Measurements from ENCODE around the gene FBXW9.
"Not testable (repeated sequence)": the region's sequence is repeated elsewhere in the genome, so short reads cannot be mapped to it uniquely, and the experiment has no call there.

Gene FBXW9

DNA sequence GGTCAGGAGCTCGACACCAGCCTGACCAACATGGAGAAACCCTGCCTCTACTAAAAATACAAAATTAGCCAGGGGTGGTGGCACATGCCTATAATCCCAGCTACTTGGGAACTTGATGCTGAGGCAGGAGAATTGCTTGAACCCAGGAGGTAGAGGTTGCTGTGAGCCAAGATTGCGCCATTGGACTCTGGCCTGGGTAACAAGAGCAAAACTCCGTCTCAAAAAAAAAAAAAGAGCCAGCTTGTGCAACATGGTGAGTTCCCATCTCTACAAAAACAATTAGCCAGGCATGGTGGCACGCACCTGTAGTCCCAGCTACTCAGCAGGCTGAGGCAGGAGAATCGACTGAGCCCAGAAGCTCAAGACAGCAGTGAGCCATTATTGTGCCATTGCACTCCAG lies 18.4 kb downstream of the FBXW9 start:
- not testable (repeated sequence) for DNase-seq

DNA sequence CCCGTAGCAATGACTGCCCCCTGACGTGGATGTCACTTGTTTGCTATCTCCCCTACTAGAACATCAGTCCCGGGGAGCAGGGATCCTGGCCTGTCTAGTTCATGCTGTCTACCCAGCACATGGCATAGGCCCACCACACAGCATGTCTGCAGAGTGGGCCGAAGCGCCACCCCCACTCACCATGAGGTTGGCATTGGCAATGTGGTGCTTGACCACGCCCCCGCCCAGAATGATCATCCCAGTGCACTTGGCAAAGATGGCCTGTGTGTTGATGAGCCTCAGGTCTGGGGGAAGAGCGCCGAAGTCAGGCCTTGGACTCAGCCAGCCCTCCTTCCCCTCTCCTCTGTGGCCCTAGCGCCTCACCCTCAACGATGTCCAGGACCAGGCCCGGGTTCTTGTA lies 19.5 kb downstream of the FBXW9 start:
- no peak for DNase-seq

DNA sequence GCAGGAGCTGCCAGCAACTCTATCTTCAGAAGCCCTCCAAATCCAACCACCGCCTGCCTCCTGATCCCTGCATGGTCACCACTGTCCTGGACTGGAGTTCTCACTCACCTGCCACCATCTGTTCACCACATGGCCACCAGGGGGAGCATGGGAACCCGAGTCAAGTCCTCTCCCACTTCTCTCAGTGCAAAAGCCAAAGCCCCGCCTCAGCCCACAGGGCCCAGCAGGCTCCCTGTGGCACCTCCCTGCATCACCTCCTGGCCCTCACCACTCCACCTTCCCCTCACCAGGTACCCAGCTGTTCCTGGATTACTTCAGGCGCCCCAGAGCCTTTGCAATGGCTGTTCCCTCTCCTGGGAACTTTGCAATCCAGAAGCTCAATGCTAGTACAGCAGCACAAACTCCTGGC lies 20.0 kb downstream of the FBXW9 start:
- DNase-seq = peak; percentile 73

DNA sequence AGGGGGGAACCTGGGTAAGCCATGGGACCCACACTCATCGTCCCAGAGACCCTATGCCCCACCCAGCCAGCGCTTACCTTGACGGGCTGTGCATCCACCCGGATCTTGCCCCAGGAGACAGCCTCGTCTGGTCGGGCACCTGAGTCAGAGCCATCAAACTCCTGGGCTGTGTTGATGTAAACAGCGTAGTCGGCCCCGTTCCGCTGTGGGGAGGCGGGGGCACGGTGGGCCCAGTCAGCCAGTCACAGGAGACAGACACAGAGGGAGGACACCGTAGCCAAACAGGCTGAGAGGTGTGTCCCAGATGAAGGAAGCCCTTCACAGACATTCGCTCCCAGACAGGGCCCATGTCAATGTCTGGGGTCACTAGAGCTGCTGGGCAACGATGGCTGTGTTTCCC lies 20.5 kb downstream of the FBXW9 start:
- DNase-seq = no peak

DNA sequence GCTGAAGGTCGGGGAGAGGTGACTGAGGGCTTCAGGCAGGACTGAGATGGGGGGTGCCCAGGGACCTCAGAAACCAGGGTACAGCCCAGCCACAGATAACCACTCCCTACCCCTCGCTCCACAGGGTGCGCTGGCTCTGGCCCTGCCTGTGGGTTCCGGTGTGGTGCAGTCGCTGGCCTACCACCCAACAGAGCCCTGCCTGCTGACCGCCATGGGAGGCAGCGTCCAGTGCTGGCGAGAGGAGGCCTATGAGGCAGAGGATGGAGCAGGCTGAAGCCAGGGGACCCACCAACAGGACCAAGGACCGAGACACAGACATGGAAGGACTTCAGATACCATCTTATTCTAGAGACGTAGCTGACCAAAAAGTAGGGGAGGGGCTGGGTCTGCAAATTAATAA lies 21.0 kb downstream of the FBXW9 start:
- no peak for DNase-seq

DNA sequence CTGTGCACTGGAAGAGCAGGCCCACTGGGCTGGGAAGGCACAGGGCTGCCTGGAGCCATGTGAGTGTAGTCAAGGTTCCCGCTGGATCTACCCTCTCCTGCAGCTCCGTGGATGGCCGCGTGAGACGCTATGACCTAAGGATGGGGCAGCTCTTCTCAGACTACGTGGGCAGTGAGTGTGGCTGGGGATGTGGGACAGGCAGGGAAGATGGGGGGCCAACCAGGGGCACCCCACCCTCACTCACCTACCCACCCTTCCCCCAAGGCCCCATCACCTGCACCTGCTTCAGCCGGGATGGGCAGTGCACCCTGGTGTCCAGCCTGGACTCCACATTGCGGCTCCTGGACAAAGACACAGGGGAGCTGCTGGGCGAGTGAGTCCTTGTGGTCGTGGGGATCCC lies 23.7 kb downstream of the FBXW9 start:
- no peak for DNase-seq

DNA sequence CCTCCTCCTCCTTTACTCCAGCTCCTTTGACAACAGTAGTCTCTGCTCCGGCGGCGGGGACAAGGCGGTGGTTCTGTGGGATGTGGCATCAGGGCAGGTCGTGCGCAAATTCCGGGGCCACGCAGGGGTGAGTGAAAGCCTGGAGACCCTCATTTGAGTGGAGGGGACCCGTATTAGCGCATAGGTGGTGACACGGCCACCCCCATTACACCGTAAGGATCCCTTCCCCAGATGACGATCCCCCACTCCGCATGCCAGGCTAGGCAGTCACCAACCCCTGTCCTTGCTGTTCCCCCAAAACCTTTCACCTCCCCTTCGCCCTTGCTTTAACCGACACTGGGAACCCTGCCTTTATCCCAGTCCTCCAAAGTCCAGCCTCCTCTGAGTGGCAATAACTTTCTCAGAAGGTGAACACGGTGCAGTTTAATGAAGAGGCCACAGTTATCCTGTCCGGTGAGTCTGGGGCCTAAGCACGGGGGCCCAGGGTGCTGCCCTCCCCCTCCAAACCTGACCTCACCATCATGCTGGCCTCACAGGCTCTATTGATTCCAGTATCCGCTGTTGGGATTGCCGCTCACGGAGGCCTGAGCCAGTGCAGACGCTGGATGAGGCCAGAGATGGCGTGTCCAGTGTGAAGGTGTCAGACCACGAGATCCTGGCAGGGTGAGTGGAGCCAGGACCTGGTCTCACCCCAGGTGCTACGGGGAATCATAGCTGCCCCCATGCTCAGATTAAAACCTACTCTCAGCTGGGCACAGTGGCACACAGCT lies 26.1 kb downstream of the FBXW9 start:
- no peak for DNase-seq

DNA sequence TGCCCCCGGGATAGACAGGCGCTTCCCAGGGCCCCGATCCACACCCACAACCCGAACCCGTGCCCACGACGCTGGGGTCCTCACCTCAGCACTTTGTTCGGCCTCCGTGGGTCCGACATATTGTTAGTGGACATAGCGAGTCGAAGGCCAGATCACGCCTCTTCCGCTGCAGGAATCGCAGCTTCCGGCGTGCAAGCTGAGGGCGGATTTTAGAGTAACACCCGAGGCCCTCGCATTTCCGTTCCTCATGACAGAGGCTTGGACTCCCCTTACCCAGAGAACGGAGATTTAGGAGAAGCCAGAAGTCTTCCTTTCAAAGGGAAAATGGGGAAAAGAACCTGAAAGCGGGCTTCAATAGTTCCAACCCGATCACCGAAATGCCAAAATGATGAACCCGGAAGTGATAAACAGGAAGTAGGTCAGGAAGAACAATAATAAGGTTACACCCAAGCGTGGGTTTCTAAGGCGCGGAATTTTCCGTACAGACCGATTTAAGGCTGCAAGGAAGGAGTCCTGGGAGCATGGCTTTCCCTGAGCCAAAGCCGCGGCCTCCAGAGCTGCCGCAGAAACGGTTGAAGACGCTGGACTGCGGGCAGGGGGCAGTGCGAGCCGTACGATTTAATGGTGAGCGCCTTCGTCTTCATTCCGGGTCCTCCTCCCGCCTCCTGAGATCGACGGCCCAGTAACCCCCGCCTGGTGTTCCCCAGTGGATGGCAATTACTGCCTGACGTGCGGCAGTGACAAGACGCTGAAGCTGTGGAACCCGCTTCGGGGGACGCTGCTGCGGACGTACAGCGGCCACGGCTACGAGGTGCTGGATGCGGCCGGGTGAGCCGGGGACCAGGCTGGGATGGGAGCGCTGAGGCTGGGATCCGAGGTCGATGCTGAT lies 26.9 kb downstream of the FBXW9 start:
- peak; percentile 85 for DNase-seq

DNA sequence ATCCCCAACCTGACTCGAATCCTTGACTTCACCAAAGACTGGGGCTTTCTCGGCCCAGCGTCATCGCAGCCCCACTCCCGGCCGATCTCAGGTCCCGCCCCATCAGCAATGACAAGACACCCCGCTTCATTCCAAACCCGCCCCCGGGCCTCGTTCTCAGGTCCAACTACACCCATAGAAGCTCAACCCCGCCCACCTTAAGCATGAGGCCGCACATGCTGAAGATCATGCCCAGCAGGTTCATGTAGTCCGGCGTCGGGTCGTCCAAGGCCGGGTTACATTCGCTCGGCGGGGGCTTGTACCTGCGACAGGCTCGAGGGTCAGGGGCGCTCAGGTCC lies 27.5 kb downstream of the FBXW9 start:
- DNase-seq = peak; percentile 54

DNA sequence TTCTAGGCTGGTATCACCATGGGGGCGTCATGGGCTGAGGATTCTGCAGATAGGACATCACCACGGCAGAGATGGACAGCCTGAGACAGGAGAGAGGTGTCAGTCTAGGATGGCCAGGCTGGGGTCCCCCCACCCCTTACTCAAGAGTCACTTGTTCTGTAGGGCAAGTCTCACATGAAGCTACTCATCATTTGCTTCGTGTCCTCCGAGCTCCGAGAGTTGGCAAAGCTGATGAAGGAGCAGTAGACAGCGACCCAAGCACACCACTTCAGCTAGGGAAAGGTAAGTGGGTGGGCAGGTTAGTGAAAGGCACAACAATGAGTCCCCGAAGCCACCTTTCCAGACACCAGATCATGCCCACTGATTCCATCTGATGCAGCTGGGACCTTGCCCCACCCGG lies 28.1 kb downstream of the FBXW9 start:
- DNase-seq = no peak

DNA sequence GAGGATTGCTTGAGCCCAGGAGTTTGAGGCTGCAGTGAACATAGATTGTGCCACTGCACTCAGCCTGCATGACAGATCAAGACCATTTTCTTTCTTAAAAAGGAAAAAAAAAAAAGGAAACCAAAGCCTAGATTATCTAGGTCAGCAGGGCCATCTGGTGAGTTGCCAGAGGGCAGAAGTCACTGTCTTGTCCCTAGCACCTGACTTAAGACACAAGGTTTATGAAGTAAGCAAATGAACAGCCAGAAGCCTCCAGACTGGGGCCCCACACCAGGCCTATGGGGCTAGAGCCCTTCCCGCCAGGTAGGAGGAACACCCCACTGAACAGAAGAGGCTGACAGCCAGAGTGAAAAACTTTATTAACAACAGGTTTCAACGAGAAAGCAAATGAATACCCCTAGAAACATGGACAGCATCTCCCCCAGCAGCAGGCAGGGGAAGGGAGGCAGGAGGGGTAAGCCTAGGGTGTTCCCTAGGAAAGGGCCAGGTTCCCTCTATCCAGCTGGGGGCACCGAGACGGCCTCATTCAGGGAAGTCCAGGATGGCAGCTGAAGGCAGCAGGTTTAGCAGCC lies 28.6 kb downstream of the FBXW9 start:
- peak; percentile 36 for DNase-seq

DNA sequence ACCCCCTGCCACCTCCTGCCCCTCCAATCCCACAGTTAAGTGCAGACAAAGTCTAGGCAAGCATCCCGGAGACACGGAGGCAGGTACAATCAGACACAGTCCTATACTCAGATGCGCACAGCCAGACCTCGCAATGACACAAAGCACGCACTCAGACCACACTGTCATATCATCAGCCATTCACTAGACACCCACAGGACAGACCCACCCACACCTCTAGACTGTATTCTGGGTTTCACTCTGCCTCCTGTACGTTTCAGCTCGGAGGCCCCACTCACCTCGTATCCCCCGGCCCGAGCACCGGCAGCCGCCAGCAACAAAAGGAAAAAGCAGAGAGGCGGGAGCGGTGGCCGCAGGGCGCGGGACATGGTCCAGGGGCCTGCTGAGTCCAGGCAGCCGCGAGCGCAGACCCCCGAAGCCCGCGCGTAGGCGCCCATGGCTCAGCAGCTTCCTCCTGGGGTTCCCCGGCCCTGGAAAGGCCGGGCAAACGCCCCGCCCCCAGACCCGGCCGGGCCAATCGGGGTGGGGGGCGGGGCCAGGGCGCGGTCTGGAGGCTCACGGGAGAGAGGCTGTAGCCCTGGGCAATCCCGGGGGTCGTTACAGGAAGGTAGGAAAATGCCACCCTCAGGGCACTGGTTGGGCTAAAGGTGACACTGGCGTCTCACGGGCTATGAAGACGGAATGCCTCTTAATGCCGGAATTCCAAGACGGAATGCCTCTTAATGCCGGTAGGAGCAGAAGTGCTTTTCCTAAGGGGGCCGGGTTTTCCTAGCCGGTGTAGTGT lies 30.0 kb downstream of the FBXW9 start, which contains the start of the genes MAN2B1 and WDR83:
Gene MAN2B1, minus strand, starts transcription at position 478 of the 784 bp plus-strand sequence. Its CDS starts 41 bp downstream, at position 437.
Gene WDR83, plus strand, starts transcription at position 543 of the 784 bp plus-strand sequence. CDS start 2,984 bp downstream, outside the sequence.
- peak; percentile 91 for DNase-seq

DNA sequence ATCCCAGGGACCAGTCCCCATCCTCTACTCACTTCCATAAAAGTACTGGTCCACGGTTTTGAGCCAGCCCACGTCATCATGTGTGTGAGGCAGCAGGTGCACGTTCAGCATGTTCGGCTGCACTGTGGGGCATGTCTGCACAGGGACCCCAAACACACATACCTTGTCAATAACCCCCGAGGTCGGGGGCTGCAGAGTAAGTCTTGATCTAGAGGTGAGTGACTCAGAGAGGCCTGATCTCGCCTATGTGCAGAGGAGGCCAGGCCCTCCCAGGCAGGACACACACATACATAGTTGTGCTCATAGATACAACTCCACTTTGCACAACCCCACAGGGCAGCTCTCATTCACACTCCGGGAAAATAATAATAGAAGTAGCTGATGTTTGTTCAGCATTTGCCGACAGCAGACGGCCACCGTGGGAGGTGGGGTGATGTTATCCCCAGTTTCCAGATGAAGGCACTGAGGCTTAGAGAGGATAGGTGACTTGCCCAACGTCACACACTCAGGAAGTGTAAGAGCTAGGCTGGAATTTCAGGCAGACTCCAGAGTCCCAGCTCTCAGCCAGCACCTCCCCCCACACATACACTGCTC lies 30.7 kb downstream of the FBXW9 start:
- DNase-seq = peak; percentile 48

DNA sequence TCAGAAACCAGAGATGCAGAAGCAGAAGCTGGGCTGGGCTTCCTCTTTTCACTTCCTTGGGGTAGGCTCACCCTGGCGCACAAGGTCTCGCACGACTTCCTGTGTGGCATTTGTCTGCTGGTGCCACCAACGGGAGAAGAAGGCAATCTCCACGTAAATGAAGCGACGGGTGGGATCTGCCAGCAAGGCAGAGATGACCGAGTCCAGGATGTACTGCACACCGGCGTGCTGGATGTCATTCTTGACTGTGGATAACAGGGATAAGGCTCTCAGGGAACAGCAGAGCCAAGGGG lies 31.2 kb downstream of the FBXW9 start:
- DNase-seq = peak; percentile 96

DNA sequence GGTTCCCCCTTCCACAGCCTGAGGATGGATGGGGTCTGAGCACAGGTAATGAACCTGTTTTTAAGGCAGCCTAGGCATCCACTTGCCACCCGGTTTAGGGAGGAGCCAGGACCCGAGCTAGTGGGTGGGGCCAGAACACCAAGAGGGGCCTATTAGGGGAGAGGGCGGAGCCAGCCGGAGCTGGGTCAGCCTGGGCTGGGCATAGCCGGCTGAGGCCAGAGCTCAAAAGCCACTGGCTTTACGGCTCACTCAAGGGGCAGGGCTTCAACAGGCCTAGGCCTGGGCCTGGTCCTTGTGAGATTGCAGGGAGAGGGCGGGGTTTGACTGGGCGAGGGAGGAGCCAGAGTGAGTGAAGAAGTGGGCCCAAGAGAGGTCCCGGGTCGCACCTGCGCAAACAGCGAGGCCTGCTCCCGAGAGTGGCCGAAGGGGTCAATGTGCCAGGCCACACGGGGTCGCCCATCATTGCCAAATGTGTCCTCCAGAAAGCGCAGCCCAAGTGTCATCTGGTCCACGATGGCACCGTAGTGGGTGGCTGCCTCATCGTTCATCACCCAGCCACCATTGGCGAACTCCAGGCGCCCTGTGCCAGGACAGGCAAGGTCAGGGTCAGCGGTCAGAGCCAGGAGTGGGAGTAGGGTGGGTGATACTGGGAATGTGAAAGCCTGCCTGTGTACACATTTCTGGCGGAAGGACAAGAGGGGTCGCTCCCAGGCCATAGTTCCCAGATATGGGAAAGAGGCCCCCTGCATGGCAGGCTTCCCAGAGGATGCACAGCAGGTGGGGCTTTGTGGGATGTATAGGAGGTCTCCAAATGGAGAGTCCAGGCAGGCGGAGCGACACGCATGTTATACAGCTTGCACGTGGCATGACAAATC lies 31.8 kb downstream of the FBXW9 start:
- DNase-seq = no peak

DNA sequence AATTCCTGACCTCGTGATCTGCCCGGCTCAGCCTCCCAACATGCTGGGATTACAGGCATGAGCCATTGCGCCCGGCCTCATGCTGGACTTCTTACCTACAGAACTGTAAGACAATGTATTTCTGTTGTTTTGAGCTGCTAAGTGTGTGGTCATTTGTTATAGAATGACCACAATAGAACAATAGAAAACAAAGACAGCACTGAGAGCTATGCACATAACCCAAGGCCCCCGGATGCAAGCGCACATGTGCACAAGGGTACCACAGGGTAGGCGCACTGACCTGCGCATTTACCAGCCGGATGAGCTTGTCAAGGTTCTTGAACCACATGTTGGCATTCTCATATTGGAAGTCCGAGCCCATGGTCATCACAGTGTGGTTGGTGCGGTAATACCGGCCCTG lies 35.5 kb downstream of the FBXW9 start:
- no peak for DNase-seq

DNA sequence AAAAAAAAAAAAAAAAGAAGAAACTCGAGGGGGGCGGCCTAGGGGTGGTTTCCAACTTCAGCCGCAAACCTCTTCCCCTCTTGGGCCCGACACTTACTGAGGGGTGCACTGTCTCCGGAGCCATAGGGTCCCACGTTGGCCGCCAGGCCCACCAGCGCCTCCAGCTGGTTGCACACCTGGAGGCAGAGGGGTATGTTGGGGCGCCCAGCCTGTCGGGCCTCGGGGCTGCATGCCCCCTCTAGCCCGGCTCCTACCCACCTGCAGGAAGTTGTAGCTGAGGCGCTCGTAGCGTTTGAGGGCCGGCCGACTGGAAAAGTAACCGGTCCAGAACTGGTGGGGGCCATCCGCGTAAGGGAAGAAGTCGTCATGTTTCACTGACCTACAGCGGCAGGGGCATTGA lies 38.5 kb downstream of the FBXW9 start:
- no peak for DNase-seq

DNA sequence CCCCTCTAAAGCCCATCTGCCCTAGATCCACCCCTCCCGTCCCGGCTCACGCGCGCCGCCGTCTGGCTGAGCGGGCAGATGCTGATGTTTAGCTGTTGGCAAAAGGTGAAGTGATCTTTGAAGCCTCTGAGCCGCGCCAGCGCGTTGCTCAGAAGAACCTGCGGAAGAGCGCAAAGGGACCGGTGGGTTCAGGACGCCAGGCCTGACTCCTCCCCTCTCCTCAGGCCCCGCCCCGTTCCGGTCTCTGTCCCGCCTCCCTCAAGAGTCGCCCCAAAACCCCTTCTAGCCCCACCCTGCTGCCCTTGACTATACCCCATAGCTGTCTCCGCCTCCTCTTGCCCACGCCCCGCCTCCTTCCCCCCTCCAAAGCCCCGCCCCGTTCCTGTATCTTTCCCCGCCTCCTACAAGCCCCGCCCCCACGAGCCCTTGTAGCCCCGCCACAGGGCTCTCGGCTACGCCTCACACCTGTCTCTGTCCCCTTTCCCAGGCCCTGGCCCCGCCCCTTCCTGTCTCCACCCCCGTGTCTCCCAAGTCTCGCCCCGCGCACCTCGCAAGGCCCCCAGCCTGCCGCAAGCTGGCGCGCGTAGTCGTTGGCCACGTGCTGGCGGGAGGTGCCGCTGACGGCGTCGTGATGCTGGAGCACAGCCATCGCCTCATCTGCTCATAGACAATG lies 39.4 kb downstream of the FBXW9 start:
- no peak for DNase-seq

DNA sequence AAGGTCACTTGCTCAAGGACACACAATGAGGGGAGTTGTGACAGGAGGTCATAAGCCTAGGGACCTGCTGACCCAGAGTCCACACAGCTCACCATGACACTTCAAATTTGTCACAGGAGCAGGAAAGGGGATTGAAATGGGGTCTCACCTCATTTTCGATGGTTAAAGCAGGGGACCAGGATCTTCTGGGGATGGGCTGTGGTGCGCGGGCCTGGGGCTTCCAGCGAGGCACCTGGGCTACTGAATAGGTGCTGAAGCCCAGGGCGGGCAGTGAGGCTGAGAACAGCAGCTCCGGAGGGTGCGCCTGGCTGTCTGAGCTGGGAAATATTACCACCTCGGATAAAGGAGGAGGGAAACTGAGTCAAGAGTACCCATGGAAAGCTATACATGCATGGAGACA lies 40.9 kb downstream of the FBXW9 start:
- no peak for DNase-seq

DNA sequence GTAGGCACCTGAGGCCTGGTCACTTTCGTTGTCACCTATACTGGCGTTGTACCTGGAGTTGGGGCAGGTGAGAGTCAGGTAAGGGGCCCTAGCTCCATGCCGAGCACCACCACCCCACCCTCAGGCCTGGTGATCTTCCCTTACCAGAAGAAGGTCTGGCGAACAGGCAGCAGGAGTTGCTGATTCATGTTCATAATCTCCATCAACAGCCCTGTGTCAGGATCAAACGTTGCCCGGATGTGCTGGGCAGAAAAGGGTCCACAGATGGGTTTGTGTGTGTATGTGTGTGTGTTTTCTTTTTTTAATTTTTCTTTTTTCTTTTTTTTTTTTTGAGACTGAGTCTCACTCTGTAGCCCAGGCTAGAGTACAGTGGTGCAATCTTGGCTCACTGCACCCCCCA lies 44.2 kb downstream of the FBXW9 start:
- no peak for DNase-seq

DNA sequence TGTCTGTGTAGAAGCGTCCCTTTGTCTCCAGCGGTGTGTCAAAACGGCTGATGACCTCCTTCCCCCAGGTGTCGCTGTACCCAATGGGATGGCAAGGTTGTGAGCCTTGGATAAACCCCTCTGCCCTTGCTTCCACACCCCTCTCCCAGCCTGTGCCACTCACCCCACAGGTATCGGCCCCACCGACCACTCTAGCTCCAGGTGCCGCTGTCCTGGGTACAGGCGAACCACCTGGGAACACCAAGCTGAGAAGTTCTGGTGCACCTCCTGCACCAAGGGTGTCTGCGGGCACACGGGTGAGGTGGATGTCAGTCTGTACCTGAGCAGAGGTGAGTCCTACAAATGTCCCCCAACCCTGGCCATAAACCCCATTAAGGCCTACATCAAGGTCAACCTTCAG lies 46.5 kb downstream of the FBXW9 start:
- no peak for DNase-seq
